GM10266 (cell line): ENCODE measurements around the gene LRRC8B.

ENCODE experiments used
- DNase-seq: peaks from one replicate; pipeline ENCODE4 v3.0.0; 2012; ENCODE audit errors: extremely low spot score
- TF ChIP-seq, protein P1 (sequence below): IDR thresholded peaks from 2 replicates; pipeline ENCODE4 v1.5.1; 2012; ENCODE audit warnings: mild to moderate bottlenecking, low read depth; ENCODE audit not compliant: control insufficient read depth, insufficient read depth; ENCODE audit errors: missing control alignments

The LRRC8B gene

DNA sequence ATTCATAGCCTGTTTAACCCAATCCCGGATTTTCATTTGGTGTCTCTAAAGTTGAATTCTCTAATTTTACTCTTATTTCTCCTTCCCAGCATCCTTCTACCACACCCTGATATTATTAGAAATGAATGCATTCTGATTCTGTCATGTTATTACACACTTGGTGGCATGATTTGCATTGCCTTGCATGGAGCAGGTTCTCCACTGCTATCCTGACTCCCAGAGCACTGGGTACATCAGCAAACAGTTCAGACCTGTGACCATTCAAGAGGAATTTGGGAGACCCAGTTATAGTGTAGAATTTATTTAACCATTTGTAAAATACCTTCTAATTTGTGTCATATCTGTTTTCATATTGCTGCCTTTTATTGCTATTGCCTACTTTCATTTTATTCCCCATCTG is 2.6 kb downstream of the LRRC8B start:
- no peak for DNase-seq
- TF ChIP-seq, protein P1, sequence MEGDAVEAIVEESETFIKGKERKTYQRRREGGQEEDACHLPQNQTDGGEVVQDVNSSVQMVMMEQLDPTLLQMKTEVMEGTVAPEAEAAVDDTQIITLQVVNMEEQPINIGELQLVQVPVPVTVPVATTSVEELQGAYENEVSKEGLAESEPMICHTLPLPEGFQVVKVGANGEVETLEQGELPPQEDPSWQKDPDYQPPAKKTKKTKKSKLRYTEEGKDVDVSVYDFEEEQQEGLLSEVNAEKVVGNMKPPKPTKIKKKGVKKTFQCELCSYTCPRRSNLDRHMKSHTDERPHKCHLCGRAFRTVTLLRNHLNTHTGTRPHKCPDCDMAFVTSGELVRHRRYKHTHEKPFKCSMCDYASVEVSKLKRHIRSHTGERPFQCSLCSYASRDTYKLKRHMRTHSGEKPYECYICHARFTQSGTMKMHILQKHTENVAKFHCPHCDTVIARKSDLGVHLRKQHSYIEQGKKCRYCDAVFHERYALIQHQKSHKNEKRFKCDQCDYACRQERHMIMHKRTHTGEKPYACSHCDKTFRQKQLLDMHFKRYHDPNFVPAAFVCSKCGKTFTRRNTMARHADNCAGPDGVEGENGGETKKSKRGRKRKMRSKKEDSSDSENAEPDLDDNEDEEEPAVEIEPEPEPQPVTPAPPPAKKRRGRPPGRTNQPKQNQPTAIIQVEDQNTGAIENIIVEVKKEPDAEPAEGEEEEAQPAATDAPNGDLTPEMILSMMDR = no peak

DNA sequence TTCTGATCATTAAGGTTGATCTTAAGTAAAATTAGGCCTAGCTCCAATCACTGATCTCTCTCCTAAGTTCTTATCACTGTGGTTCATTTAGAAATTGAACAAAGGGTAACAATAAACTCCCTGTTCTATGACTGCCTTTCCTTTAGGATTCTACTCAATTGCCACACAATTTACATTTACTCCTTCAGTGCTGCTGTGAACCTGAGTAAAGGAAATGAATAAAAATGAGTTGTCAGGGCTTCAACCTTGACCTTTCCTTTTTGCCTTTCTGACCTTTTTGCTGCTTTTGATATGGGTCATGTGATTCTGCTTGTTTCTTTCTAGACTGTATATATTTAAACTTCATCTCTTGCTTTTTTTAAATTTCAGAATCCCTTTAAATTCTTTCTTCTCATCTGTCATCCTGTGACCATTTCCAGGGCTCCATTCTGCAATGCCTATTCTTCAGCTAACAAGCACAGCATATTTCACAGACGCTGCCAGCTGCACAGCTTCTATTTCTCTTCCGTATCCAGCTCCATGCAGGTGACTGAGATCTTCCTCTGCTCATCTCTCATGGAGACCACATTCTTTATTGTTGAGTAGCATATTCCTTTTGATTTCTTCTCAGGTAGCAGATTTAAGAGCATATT is 3.2 kb downstream of the LRRC8B start:
- no peak for DNase-seq
- TF ChIP-seq, protein P1 = no peak

DNA sequence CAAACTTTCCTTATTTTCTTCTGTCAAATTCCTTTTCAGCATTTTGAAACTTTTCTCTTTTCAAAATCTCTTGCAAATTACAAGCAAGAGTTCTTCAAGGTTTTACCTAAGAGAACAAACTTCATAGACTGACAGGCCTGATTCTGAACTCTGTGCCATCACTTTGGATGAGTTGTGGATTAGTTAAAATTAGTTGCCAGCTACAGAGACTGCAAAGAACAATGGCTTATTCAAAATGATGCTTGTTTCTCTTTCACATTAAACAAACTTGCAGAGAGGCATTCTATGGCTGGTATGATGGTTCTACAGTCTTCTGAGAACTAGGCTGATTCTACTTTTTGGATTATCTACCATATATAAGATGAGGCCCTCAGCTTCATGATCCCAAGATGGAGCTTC is 3.8 kb downstream of the LRRC8B start:
- DNase-seq = no peak
- TF ChIP-seq, protein P1 = no peak

DNA sequence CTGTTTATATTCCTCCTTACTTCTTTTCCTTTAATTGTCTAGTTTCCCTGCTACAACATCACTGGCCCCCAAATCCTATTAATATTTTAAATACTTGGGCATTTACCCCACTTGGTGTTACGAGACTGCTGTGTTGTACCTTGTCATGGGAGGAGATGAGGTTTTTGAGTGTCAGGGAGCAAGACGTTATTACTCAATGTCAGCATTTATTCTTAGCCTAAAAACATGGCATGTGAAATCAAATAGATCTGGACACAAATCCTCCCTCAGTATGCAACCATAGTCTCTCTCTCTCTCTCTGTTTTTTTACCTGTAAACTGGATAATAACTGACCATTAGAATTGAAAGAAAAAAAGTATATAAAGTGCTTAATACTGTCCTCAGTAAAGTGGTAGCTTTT is 4.6 kb downstream of the LRRC8B start:
- TF ChIP-seq, protein P1 = no peak
- DNase-seq = no peak

DNA sequence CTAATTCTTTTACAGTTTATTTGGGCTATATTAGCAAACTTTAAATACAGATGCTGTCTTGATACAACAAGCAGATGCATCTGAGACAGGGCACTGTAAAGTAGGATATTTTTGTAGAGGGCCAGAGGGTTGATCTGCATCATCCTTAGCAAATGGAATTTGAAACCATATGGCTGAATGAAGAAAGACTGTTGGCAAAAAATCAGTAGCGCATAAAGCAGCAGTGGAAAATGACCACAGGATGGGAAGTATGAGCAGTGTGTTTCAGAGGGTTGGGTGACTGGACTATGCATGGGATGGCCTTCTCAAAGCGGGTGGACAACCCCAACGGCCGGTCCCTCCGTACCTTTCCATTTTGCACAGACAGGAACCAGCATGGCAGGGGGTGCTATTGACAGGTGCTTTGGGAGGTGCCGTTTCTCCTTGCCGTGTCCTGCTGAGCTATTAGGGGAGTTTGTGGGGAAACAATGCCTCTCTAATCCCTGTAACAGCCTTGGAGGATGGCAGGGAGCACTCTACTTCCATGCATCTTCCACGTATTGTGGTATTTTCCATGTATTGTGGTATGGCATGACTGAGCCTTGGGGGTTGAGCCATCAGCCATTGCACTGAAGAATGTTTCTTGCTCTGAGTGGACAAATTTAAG is 5.9 kb downstream of the LRRC8B start:
- DNase-seq = no peak
- TF ChIP-seq, protein P1 = no peak

DNA sequence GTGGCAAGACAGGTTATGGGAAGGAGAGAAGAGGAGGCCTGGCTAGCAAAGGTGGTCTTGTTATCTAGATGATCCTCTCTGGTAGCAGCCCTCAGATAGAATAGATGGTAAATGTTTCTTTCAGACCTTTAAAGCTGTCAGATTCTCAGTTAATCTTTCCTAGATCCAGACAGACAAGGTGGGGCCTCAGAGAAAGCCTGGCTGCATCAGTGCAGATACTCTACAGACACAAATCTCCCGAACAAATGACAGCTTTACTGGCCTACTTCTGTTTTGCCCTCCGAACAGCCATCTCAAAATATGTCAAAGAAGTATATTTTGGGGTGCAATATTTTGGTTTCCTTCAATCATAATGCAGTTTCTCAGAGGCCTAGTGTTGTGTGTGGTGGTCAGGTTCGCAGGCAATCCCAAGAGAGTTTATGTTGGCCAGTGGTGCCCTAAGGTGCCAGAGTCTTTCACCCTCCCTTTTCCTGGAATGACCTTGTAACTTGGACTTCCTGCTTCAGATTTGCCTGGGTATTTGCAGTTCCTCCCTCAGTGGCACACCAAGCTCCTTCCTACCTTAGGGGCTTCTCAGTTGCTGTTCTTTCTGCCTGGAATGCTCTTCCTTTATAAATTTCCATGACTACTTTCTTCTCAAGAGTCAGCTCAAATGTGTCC is 7.0 kb downstream of the LRRC8B start:
- no peak for DNase-seq
- TF ChIP-seq, protein P1 = no peak

DNA sequence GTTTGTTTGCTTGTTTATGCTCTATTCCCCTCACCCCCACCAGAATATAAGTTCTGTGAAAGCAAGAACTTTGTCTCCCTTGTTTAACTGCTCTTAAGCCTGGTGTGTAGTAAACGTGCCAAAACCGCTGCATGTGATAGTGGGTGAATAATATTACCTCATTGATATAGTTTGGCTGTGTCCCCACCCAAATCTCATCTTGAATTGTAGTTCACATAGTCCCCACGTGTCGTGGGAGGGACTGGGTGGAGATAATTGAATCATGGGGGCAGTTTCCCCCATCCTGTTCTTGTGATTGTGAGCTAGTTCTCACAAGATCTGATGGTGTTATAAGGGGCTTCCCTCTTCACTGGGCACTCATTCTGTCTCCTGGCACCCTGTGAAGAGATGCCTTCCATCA is 7.6 kb downstream of the LRRC8B start:
- no peak for DNase-seq
- TF ChIP-seq, protein P1 = no peak
